ENCODE results near the gene CYLD. TPM values are rescaled to one million over a fixed set of nuclear protein-coding genes. Genes with fewer than 3 reads are reported as not detected.
A peak's percentile ranks its signal among the peaks of the same experiment; 100 is the strongest.

CYLD gene
- total RNA-seq, 1 experiment from 2014 or later = 9.8 TPM

- Mint-ChIP-seq H3K36me3 (ENCODE audit: insufficient read depth, unreplicated experiment) (no peaks in the 10 kb centered on the region), H3K4me1 (ENCODE audit: low read depth, unreplicated experiment) (no peaks in the 10 kb centered on the region), H3K27ac (ENCODE audit: unreplicated experiment) (no peak overlapping the region), H3K27me3 (ENCODE audit: insufficient read depth, unreplicated experiment) (peaks cover 3% of the 10 kb centered on the region), H3K4me3 (ENCODE audit: unreplicated experiment) (no peak overlapping the region), H3K9me3 (ENCODE audit: unreplicated experiment) (no peaks in the 10 kb centered on the region)
- CTCF ChIA-PET = interaction anchor here (4.3 kb wide), 1 partner anchor 136 kb away, joined by 188 read pairs; no protein-coding TSS in a partner anchor
- BruUV-seq (replicated peaks) = no TSS peak
- H3K36me3 ChIP-seq (ENCODE audit: control insufficient read depth, insufficient read depth, low read length) = no peaks in the 10 kb centered on the region
- H3K9me3 ChIP-seq = no peaks in the 10 kb centered on the region
- no peak for DNase-seq
- no peaks in the 10 kb centered on the region for H3K27me3 ChIP-seq (replicated peaks; ENCODE audit: control insufficient read depth, insufficient read depth, low read length)
- intact Hi-C loops (cut with micrococcal nuclease; ENCODE audit: unreplicated experiment) = no loop called here
- no peak overlapping the region for H3K4me3 ChIP-seq (ENCODE audit: low read depth, low read length)
- POLR2A ChIA-PET = no interaction called here
- TF ChIP-seq, protein P1, sequence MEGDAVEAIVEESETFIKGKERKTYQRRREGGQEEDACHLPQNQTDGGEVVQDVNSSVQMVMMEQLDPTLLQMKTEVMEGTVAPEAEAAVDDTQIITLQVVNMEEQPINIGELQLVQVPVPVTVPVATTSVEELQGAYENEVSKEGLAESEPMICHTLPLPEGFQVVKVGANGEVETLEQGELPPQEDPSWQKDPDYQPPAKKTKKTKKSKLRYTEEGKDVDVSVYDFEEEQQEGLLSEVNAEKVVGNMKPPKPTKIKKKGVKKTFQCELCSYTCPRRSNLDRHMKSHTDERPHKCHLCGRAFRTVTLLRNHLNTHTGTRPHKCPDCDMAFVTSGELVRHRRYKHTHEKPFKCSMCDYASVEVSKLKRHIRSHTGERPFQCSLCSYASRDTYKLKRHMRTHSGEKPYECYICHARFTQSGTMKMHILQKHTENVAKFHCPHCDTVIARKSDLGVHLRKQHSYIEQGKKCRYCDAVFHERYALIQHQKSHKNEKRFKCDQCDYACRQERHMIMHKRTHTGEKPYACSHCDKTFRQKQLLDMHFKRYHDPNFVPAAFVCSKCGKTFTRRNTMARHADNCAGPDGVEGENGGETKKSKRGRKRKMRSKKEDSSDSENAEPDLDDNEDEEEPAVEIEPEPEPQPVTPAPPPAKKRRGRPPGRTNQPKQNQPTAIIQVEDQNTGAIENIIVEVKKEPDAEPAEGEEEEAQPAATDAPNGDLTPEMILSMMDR (IDR thresholded peaks at IDR 0.05; ENCODE audit: insufficient read depth in 1 of 2, low read depth in 1 of 2, low read length in 1 of 2, severe bottlenecking in 1 of 2, unreplicated experiment in 1 of 2) = no peak
- peaks cover 5% of the 10 kb centered on the region; the same call in 1 of the 2 replicates for H3K4me1 ChIP-seq
These were observed 62.5 kb downstream of the CYLD start for GRCh38 chr16:50804290-50804907.

GRCh38 chr16:50806099-50807062, 64.5 kb downstream of the CYLD start:
- H3K4me1 ChIP-seq = peaks cover 5% of the 10 kb centered on the region; the same call in 1 of the 2 replicates
- H3K27me3 Mint-ChIP-seq (ENCODE audit: insufficient read depth, unreplicated experiment) = peaks cover 3% of the 10 kb centered on the region
- no peaks in the 10 kb centered on the region for H3K27me3 ChIP-seq (replicated peaks; ENCODE audit: control insufficient read depth, insufficient read depth, low read length)
- POLR2A ChIA-PET = interaction anchor here (0.5 to 0.9 kb wide), 2 partner anchors 65 to 134 kb away, joined by 3 to 5 read pairs; partner anchors contain the start of gene CYLD
- H3K27ac Mint-ChIP-seq (ENCODE audit: unreplicated experiment) = no peak overlapping the region
- H3K36me3 ChIP-seq (ENCODE audit: control insufficient read depth, insufficient read depth, low read length) = no peaks in the 10 kb centered on the region
- CTCF ChIA-PET = interaction anchor here (0.5 to 4.3 kb wide), 77 partner anchors 8 to 1190 kb away, joined by 3 to 188 read pairs (median 5); partner anchors contain the start of genes BRD7, CNEP1R1, CYLD and NKD1
- peak; percentile 85 to 88 for DNase-seq
- H3K4me3 Mint-ChIP-seq (ENCODE audit: unreplicated experiment) = peak overlapping the region; percentile 67
- H3K9me3 Mint-ChIP-seq (ENCODE audit: unreplicated experiment) = no peaks in the 10 kb centered on the region
- TF ChIP-seq, protein P1 (IDR thresholded peaks at IDR 0.05; ENCODE audit: insufficient read depth in 1 of 2, low read depth in 1 of 2, low read length in 1 of 2, severe bottlenecking in 1 of 2, unreplicated experiment in 1 of 2) = peak; percentile 95 to 96
- H3K4me3 ChIP-seq (ENCODE audit: low read depth, low read length) = peak overlapping the region; percentile 13
- H3K4me1 Mint-ChIP-seq (ENCODE audit: low read depth, unreplicated experiment) = no peaks in the 10 kb centered on the region
- no peaks in the 10 kb centered on the region for H3K9me3 ChIP-seq
- no peaks in the 10 kb centered on the region for H3K36me3 Mint-ChIP-seq (ENCODE audit: insufficient read depth, unreplicated experiment)
- BruUV-seq (replicated peaks) = no TSS peak
- intact Hi-C loops (cut with micrococcal nuclease; ENCODE audit: unreplicated experiment) = loop anchor here (1.0 to 5.0 kb wide), 5 partner anchors 66 to 596 kb away; partner anchors contain the start of gene NKD1

- Histone ChIP-seq H3K27me3 (replicated peaks; ENCODE audit: control insufficient read depth, insufficient read depth, low read length) (no peaks in the 10 kb centered on the region), H3K36me3 (ENCODE audit: control insufficient read depth, insufficient read depth, low read length) (no peaks in the 10 kb centered on the region), H3K4me1 (peaks cover 5% of the 10 kb centered on the region; the same call in 1 of the 2 replicates), H3K9me3 (no peaks in the 10 kb centered on the region), H3K4me3 (ENCODE audit: low read depth, low read length) (no peak overlapping the region)
- Mint-ChIP-seq H3K4me3 (ENCODE audit: unreplicated experiment) (no peak overlapping the region), H3K4me1 (ENCODE audit: low read depth, unreplicated experiment) (no peaks in the 10 kb centered on the region), H3K36me3 (ENCODE audit: insufficient read depth, unreplicated experiment) (no peaks in the 10 kb centered on the region), H3K9me3 (ENCODE audit: unreplicated experiment) (no peaks in the 10 kb centered on the region), H3K27me3 (ENCODE audit: insufficient read depth, unreplicated experiment) (peaks cover 3% of the 10 kb centered on the region), H3K27ac (ENCODE audit: unreplicated experiment) (no peak overlapping the region)
- intact Hi-C loops (cut with micrococcal nuclease; ENCODE audit: unreplicated experiment) = loop anchor here (5.0 kb wide), 1 partner anchor 262 kb away; the partner anchor contains the start of gene NKD1
- BruUV-seq (replicated peaks) = no TSS peak
- TF ChIP-seq, protein P1 (IDR thresholded peaks at IDR 0.05; ENCODE audit: insufficient read depth in 1 of 2, low read depth in 1 of 2, low read length in 1 of 2, severe bottlenecking in 1 of 2, unreplicated experiment in 1 of 2) = no peak
- ChIA-PET POLR2A (no interaction called here), CTCF (no interaction called here)
- no peak for DNase-seq
These were observed 67.1 kb downstream of the CYLD start for GRCh38 chr16:50808929-50809538.

Data from Caco-2 (cell line).